DMS153 treated with DMSO at 0.1 percent for 48 hours (cell line): ENCODE data around the gene LARP1.
"Not testable (repeated sequence)": the region's sequence is repeated elsewhere in the genome, so short reads cannot be mapped to it uniquely, and the experiment has no call there.

Experiments
- DNase-seq: peaks from one replicate; lab custom pipeline; 2025; ENCODE audit not compliant: unreplicated experiment; lab: John Stamatoyannopoulos, UW

The LARP1 gene

DNA sequence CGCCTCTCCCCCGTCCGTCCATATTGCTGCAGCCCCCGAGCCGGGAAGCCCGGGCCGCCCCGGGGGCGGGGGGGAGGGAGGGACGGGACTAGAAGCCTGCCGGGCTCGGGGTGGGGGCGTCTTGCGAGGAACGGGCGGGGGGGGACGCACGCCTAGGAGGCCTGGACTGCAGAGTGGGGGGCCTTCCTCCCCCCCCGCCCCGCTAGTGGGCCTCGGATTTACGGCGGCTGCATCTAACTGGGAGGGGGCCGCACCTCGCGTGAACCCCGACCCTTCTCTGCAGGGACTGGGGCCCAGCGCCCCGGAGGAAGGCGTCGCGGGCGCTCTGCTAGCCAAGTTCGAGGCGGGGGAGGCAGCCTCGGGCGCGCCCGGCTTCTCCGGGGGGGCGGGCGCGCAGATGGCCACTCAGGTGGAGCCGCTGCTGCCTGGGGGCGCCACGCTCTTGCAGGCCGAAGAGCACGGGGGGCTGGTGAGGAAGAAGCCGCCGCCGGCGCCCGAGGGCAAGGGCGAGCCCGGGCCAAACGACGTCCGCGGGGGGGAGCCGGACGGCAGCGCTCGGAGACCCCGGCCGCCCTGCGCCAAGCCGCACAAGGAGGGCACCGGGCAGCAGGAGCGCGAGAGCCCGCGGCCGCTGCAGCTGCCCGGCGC lies at the start of gene LARP1:
Gene LARP1 (plus strand): TSS at position 17 of the 648 bp plus-strand sequence. CDS start 381 bp downstream, at position 398.
- DNase-seq = no peak

DNA sequence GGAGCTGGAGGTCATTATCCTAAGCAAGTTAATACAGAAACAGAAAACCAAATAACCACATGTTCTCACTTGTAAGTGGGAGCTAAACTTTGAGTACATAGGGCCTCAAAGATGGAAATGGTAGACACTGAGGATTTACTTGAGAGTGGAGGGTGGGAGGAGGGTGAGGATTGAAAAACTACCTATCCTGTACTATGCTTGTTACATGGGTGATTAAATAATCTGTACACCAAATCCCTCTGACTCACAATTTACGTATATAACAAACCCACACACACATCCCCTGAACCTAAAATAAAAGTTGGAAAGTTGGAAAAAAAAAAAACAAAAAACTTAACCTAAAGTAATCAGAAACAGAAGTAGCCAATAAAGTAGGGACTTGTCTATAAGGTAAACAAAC lies 48.8 kb upstream of the LARP1 start:
- no peak for DNase-seq

DNA sequence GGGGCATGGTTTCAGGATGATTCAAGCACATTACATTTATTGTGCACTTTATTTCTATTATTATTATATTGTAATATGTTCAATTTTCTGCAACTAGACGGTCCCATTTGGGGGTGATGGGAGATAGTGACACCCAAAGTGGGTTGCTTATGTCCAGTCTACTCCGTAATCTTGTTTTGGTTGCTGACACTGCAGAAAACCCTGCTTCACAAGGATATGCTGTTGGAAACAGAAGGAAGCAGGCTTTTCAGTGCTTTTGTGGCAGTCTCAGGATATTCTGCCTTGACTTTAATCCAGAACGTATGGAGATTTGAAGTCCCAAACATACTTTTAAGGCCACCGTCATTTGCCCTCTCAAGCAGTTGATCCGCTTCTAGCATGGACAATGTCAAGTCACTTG lies 47.5 kb upstream of the LARP1 start:
- DNase-seq = no peak

DNA sequence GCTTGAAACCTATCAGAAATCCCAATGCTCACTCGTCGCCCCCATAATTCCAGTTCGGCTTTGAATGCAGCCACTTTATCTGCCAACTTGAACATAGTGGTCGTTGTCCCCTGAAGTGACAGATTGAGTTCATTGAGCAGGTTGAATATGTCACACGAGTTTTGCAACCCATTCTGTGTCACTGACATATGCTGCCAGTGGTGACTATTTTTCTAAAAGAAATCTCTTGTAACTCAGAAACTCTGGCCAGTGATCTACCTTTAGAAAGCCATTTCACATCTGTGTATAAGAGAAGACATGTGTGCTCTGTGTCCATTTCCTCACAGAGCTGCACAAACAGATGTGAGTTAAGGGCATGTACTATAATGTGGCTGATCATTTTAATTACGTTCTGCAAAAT lies 47.0 kb upstream of the LARP1 start:
- DNase-seq = no peak

DNA sequence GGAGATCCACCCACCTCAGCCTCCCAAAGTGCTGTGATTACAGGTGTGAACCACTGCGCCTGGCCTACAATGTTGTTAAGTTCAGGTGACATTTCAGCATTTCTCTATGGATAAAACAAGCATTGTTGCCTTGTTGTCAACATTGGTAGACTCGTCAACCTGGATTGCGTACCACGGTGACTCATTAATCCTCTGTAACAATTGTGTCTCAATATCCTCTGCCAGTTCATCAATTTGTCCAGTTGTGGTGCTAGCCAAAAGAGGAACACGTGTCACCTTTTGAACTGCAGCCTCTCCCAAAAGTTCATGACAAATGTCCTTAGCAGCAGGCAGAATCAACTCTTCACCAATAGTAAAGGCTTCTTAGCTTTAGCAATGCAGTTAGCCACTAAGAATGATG lies 46.3 kb upstream of the LARP1 start:
- DNase-seq = no peak

DNA sequence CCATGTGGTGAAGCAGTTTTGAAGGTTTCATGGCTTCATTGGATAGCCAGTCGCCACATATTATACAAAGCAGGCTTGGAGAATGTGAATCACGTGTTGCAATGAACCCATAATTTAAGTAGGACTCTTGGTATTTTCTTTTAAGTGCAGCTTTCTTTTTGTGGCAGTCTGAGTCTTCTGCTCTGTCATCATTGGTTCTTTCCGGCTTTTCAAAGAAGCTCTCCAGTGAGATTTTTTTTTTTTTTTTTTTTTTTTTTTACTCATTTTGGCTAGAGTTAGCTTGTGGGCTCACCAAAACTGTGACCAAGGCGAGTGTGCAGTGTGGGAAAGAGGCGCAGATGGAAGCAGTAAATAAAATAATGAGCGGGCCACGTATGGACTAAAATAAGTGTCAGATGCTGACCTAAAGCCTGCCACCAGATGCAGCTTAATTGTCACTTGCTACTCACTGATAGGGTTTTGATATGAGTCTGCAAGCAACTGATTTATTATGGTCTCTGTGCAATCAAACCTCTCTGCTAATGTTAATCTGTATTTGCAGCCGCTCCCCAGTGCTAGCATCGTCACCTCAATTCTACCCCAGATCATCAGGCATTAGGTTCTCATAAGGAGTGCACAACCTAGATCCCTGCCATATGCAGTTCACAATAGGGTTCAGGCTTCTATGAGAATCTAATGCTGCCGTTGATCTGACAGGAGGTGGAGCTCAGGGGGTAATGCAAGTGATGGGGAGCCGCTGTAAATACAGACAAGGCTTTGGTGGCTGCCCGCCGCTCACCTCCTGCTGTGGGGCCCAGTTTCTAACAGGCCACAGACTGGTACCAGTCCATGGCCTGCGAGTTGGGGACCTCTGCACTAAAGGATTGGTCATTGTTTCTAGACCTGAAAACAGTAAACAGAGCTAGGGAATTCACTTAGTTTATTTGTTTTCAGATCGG lies 45.5 kb upstream of the LARP1 start:
- DNase-seq = no peak

DNA sequence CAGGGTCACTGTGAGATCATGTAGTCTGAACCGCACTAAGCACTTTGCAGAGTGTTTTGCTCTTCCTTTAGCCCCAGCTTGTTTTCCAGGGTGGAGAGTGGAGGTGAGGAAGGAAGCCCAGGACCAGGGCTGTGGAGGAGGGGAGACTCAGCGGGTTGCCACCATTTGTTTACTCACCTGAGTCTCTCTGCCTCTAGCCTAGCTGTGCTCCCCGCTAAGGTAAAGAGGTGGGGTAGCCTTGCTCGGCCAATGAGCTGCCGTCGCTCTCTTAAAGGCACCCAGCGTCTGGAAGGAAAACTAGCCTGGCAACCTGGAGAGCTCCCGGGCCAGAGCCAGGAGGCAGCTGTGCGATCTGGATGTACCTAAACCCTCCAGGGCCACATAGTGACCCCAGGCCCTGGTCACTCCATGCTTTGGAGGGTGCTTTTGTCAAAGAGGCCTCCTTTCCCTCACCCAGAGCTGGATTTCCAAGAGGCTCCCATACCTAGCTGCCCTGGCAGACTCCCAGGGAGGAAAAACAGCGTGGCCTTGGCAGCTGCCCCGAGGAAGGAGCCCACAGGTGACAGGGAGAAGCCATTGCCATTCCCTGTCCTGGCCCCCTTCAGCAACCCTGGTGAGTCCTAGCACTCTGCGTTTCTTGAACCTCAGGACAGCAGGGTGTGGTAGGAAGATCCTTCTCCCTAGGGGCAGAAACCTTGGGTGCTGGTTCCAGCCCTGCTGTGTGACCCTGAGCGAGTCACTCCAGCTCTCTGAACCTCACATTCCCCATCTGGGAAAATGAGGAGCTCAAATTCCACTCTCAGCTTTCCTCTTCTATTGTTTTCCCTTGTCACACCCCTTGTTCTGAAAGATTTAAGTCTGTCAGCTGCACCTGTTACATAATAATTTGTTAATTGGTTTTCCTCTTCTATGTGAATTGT lies 42.4 kb upstream of the LARP1 start:
- peak; percentile 38 for DNase-seq

DNA sequence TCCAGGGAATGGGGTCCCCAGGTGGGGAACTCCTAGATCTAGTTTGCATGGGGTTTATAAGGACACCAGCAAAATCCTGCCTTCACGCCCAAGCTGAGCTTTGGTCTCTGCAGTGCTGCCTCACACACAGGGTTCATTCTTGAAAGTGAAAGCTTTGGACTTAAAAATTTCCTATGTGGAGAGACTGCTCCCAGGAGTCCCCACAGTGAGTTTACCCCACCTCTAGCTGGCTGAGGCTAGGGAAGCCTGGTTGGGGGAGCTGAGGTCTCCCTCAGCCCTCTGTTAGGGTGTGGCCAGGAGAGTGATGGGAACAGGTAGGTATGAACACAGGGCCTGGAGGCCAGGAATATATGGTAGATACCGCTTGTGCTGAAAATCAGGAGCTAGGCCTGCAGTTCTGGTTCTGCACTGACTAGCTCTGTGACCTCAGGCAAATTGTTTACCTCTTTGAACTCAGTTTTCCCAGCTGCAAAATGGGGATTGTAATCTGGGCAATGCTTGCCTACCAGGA lies 41.5 kb upstream of the LARP1 start:
- no peak for DNase-seq

DNA sequence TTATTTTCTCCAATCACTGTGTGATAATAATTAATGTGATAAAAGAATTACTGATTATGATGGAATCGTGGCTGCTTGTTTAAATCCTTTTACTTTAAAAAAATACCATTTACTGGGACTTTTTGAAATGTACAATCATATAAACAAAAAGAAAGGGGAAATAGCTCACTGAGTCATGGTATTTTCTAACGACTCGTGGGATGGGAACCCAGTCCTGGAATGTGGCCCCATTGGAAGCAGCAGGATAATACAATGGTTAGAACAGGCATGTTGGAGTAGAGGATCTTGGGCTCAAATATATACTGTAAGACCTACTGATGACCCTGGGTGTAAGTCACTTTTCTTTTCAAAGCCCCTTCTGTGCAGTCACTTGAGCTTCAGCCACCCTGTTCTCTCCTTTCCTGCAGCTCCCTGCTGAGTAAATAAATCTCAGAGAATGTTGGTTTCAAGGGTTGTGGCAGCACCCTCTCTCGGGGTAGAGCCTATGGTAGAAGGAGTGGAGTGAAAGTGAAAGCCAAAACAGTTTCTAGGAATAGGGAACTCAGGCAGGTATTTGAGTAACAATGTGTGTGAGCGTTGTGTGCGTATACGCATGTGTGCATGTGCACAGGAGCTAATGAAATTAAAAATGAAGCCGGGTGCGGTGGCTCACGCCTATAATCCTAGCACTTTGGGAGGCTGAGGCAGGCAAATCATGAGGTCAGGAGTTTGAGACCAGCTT lies 40.8 kb upstream of the LARP1 start:
- peak; percentile 8 for DNase-seq

DNA sequence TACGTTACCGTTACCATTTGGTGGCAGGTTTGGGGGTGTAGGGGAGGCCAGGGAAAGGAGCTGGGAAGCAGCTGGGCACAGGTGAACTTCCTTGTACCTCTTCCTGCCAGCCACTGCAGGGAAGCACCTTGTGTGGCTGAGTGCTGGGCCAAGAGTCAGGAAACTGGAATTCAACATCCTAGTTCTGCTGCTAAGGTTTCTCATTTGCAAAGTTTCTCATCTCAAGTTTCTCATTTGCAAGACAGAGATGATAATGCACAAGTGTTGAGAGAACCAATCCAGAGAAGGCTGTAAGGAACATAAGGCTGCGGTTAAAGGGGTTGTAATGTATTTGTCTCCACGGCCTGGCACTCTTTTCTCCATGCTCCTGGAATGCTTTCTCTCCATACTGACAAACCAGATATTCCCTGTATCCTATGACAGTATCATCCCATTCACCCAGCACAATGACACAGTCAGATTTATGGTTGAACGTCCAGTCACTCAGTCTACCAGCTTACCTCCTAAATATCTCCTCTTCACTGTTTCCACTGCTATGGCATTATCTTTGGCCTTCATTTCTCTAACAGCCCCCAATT lies 33.6 kb upstream of the LARP1 start:
- DNase-seq = no peak

DNA sequence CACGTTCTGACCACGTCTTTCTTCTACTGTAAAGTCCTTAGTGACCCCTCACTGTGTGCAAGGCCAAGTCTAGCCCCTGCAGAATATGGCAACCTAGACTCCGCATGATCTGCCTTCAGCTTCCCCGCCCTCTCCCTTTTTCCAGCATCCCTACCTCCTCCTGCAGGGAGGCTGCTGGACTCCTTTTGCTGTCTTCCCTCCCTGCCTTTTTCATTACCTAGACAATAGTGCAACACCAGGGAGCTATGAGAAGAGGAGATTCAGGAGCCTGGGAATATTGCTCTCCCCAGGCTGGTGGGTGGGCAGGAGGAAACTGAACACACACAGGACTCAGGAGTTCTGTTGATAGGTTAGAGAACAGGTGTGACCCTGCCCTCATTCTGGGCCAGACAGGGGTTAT lies 33.1 kb upstream of the LARP1 start:
- DNase-seq = no peak

DNA sequence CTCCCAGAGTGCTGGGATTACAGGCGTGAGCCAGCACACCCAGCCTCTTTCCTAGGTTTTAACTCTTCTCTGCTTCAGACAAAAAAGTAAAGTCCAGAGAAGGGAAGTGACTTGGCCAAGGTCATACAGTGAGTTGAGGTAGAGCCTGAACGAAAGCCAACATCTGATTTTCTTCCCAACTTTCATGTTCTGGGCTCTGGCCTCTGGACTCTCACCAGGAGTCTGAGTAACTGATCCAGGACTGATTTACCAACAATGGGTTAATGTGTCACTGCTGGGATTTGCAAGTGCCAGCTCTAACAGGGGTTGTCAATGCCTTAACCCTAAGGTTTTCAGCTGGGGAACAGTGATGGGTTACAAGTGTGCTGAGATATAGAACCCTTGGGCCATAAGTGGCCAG lies 32.2 kb upstream of the LARP1 start:
- no peak for DNase-seq

DNA sequence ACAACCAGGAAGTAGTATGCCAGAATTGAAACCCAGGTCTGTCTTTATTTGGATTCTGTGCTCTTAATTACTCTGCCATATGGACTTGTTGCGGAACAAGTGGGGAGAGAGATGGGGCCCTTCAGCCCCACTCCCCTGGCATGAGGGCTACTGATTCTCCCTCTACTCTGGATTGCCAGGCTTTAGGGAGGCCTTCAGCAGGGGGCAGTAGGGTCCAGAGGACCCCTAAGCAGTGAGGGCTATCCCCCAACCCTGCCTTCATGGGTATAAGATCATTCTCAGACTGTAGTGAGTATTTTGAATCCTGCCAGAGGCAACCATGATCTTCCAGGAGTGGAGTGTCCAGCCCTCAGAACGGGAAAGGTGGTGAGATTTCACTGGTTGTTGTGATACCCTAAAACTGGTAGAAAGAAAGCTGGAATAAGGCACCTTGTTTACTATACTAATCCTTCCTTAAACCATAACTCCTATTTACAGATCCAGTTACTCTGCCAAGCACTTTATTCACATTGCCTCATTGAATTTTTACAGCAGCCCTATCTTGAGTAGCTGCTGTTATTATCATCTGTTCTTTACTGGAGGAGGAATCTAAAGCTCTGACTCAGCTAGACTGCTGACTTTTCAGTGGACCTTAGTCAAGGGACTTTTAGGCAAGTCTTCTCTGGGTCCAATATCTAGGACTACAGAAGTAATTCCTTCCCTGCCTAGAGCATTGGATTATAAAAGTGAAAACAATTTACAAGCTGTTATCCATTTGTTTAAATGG lies 31.3 kb upstream of the LARP1 start:
- no peak for DNase-seq

DNA sequence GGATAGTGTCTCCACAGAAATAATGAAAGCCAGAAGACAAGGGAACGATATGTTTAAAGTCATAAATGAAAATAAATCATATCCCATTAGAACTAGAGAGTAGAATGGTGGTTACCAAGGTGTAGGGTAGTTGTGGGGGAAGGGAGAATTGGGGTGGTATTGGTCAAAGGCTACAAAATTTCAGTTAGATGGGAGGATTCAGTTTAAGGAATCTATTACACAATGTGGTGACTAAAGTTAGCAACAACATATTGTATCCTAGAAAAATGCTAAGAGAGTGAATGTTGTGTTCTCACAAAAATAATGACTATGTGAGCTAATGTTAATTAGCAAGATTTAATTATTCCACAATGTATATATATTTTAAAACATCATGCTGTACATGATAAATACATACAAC lies 27.8 kb upstream of the LARP1 start:
- no peak for DNase-seq

DNA sequence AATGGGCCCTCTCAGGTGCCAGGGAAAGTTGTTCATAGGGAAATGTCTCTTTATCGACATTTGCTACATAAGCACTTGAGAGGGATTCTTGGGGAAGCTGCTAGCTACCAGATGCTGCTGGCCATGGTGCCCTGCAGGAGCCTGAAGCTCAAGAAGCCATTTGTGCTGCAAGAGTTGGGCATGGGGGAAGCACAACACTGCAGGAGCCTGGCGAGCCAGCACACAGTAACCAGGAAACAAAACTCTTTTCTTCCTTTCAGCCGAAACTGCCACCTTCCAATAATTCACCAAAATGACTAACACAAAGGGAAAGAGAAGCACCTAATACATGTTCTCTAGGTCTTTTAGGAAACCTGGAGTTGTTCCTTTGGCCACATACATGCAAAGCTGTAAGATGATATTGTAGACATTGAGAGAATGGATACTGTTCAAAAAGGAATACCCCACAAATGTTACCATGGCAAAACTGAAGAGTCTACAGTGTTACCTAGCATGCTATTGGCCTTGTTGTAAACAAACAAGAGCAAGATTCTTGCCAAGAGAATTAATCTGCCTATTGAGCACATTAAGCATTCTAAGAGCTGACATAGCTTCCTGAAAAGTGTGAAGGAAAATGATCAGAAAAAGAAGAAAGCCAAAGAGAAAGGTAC lies 26.1 kb upstream of the LARP1 start:
- DNase-seq = no peak

DNA sequence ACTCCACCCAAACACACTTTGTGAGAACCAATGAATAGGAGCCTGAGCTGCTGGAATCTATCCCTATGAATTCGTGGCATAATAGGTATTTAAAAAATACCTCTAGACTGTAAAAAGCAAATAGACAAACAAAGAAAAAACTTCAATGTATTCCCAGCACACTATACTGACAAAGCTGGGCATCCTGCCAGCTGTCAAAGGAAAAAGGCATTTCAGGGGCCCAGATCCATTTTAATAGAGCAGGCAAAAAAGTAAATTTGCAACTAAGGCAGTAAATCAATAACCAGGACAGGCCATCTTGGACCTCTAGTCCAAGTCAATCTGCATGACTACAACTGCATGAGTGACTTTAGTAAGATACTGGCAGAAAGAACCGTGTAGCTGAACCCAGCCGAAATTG lies 25.6 kb upstream of the LARP1 start:
- no peak for DNase-seq

DNA sequence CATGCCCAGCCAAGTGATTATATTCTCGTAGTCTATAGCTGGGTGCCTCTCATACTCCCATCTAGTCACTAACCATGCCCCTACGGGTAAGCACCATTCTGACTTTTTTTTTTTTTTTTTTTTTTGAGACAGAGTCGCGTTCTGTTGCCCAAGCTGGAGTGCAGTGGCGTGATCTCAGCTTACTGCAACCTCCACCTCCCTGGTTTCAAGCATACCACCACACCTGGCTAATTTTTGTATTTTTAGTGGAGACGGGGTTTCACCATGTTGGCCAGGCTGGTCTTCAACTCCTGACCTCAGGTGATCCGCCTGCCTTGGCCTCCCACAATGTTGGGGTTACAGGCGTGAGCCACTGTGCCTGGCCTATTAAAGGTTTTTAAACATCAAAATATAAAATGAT lies 24.4 kb upstream of the LARP1 start:
- DNase-seq = not testable (repeated sequence)

DNA sequence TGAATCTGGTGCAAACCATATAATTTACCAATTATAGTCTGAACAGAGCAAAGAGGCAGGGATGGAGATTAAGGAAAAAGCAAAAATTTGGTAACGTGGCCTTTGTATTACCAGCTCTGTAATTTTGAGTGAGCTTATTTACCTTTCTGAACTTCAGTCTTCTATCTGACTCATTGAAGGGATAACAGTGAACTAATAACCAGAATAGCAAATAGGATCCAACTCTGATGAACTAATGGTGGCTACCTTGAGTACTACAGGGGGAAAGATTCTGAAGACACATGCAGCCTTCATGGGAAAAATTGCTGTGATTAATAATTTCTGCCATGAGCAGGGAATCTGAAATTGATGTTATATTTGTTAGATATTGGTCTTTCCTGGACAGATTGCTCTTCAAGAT lies 23.0 kb upstream of the LARP1 start:
- no peak for DNase-seq
